ENCODE results near the gene MOV10.

The MOV10 gene

DNA sequence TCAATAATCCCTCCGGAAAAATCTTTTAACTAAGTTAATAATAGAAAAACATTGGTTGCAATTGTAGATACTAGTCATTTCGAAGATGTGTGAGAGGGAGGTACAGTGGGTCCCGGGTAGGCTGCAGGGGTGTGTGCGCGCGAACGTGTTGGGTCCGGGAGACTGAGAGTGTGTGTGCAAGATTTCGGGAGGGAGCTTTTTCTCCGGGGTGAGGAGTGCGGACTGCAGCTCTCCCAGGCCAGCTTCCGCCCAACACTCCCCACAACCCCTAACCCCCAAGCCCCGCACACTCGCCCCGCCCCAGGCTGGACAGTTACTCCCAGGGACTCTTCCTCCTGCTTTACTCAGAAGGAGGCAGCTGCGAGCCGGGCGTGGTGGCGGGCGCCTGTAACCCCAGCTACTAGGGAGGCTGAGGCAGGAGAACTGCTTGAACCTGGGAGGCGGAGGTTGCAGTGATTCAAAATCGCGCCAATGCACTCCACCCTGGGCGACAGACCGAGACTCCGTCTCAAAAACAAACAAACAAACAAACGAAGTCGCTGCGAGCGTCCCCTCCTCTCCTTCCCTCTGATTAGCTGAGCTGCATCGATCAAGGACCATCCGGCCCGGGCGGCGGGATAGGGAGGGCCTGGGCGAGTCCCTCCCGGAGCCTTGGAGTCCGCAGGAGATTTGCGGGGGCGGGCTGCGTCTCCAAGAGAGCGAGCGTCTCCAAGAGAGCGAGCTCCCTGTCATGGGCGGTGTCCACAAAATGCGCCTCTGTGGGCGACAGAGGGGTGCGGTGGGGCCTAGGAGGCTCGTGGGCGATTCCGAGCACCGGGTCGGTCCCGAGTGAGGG lies 68.9 kb downstream of the MOV10 start:
- peak; percentile 18 for DNase-seq

DNA sequence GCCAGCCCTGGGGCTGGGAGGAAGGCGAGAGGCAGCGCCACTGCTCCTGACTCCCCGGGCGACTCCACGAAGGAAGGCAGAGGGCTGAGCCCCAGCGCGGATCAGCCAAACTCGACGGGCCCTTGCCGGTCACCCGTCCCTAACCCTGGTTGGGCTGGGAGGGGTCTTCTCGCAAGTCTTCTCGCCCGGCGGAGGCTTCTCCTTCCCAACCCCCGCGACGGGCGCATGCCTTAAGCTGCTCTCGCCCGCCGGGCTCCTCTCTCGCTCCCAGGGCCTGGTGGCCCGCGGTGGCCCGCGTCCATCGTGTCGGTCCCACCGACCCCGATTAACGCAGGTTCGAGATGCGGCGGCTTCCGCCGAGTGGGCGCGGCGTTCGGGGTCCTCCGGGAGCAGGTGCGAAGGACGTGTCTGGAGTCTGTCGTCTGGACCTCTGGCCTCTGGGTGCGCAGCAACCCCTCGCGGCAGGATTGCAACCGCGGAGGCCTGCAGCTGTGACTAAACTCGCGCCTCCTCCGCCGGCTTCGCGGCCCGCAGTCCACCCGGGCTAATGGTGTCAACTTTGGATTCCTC lies 69.6 kb downstream of the MOV10 start:
- DNase-seq: peak; percentile 22

DNA sequence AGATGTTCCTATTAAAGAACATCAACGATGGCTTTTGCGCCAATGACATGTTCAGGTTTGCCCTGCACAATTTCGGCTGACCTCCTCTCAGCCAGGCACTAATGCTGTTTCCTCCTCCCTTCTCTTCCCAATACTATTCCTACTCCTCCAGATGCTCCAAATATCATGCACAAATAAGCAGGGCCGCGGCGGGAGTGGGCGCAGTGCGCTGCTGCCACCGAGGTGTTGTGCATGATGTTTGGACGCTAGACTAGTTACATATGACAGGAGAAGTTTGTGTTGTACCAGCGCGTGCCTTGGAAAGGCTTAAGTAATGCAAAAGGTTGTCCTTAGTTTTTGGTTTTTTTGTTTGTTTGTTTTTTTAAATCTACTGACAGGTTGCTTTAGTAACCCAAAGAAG lies 73.9 kb downstream of the MOV10 start:
- DNase-seq: no peak

Measured in stimulated activated CD4-positive, alpha-beta T cell treated with anti-CD3 and anti-CD28 coated beads, Interleukin-15, amount 100 ng/mL, for 24 hours (primary cell).